PC-9 (cell line): ENCODE results near the gene LGALS12.

Experiments
- EZH2 ChIP-seq: fragments of 200-600 bp; sonication (generic); IDR thresholded peaks from 2 replicates; pipeline ENCODE4 v1.8.0; 2017; ENCODE audit warnings: antibody characterized with exemption, low read depth
- TF ChIP-seq, protein P1 (sequence below): fragments of 200-600 bp; sonication (generic); conservative IDR thresholded peaks from 2 replicates; pipeline ENCODE4 v1.6.1; 2017; ENCODE audit warnings: mixed run types, antibody characterized with exemption, mild to moderate bottlenecking, moderate library complexity

DNA sequence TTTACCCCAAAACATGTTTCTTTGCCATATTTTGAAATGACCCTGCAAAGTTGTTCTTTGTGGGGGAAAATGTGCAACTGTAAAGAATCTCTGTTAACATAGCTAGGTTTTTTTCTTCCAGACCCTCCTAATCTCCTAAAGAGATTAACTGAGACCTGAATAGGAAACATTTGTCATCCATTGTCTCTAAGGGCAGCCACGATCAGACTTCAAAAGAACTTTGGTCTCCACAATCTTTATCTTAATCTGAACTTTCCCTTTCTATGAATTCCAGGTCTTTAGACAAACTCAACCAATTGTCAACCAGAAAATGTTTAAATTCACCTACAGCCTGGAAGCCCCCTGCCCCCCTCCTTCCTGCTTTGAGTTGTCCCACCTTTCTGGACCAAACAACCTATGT is 4.6 kb upstream of the LGALS12 start:
- TF ChIP-seq, protein P1, sequence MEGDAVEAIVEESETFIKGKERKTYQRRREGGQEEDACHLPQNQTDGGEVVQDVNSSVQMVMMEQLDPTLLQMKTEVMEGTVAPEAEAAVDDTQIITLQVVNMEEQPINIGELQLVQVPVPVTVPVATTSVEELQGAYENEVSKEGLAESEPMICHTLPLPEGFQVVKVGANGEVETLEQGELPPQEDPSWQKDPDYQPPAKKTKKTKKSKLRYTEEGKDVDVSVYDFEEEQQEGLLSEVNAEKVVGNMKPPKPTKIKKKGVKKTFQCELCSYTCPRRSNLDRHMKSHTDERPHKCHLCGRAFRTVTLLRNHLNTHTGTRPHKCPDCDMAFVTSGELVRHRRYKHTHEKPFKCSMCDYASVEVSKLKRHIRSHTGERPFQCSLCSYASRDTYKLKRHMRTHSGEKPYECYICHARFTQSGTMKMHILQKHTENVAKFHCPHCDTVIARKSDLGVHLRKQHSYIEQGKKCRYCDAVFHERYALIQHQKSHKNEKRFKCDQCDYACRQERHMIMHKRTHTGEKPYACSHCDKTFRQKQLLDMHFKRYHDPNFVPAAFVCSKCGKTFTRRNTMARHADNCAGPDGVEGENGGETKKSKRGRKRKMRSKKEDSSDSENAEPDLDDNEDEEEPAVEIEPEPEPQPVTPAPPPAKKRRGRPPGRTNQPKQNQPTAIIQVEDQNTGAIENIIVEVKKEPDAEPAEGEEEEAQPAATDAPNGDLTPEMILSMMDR: no peak
- no peak for TF ChIP-seq EZH2
